ENCODE results near the gene PPP2R2C. TPM values are rescaled to one million over a fixed set of nuclear protein-coding genes. Genes with fewer than 3 reads are reported as not detected.

Gene PPP2R2C
- total RNA-seq, 4 donors from 2014 or later, result 0.47 to 4.6 (median 1.0) TPM

- ATAC-seq, result no peak
- TF ChIP-seq EP300 (IDR thresholded peaks at IDR 0.05) (no peak), POLR2AphosphoS5 (IDR thresholded peaks at IDR 0.05) (no peak), POLR2A (IDR thresholded peaks at IDR 0.05) (no peak), CTCF (IDR thresholded peaks at IDR 0.05) (no peak)
- no peaks in the 10 kb centered on the region for H3K36me3 ChIP-seq
- H3K27ac ChIP-seq, result no peak overlapping the region
- H3K27me3 ChIP-seq, result peaks cover 70% of the 10 kb centered on the region
- H3K4me1 ChIP-seq, result no peaks in the 10 kb centered on the region
- 73% methylated on average over 6 of the region's 11 CpGs; no CpG with 5 or more reads in 1 of the 2 donors for WGBS, 2 donors (ENCODE audit: low coverage in 1 of 2)
- H3K9me3 ChIP-seq, result no peaks in the 10 kb centered on the region
- H3K4me3 ChIP-seq, result no peak overlapping the region
Measured at GRCh38 chr4:6356076-6356560, 116.3 kb downstream of the PPP2R2C start.

GRCh38 chr4:6355052-6355451, 117.4 kb downstream of the PPP2R2C start:
- no peaks in the 10 kb centered on the region for H3K36me3 ChIP-seq
- H3K4me1 ChIP-seq, result no peaks in the 10 kb centered on the region
- no peak for TF ChIP-seq POLR2AphosphoS5 (IDR thresholded peaks at IDR 0.05)
- no peak for TF ChIP-seq EP300 (IDR thresholded peaks at IDR 0.05)
- TF ChIP-seq CTCF (IDR thresholded peaks at IDR 0.05), result no peak
- TF ChIP-seq POLR2A (IDR thresholded peaks at IDR 0.05), result no peak
- no peak for ATAC-seq
- 67% methylated on average over 1 of the region's 3 CpGs; no CpG with 5 or more reads in 1 of the 2 donors for WGBS, 2 donors (ENCODE audit: low coverage in 1 of 2)
- H3K27me3 ChIP-seq, result peaks cover 70% of the 10 kb centered on the region
- H3K4me3 ChIP-seq, result no peak overlapping the region
- no peak overlapping the region for H3K27ac ChIP-seq
- H3K9me3 ChIP-seq, result no peaks in the 10 kb centered on the region

GRCh38 chr4:6354626-6355025, 117.8 kb downstream of the PPP2R2C start:
- peaks cover 69% of the 10 kb centered on the region for H3K27me3 ChIP-seq

GRCh38 chr4:6354119-6354518, 118.3 kb downstream of the PPP2R2C start:
- no peak for TF ChIP-seq CTCF (IDR thresholded peaks at IDR 0.05)
- TF ChIP-seq EP300 (IDR thresholded peaks at IDR 0.05), result no peak
- no peak for TF ChIP-seq POLR2A (IDR thresholded peaks at IDR 0.05)
- no peak for TF ChIP-seq POLR2AphosphoS5 (IDR thresholded peaks at IDR 0.05)
- H3K27ac ChIP-seq, result no peak overlapping the region
- H3K9me3 ChIP-seq, result no peaks in the 10 kb centered on the region
- no peak overlapping the region for H3K4me3 ChIP-seq
- H3K4me1 ChIP-seq, result no peaks in the 10 kb centered on the region
- peaks cover 69% of the 10 kb centered on the region for H3K27me3 ChIP-seq
- ATAC-seq, result no peak
- WGBS, 2 donors (ENCODE audit: low coverage in 1 of 2), result 53 to 80% methylated on average over 2 to 4 of the region's 15 CpGs
- no peaks in the 10 kb centered on the region for H3K36me3 ChIP-seq

More at GRCh38 chr4:6354626-6355025, 117.8 kb downstream of the PPP2R2C start:
- Histone ChIP-seq H3K36me3 (no peaks in the 10 kb centered on the region), H3K4me3 (no peak overlapping the region), H3K4me1 (no peaks in the 10 kb centered on the region), H3K9me3 (no peaks in the 10 kb centered on the region), H3K27ac (no peak overlapping the region)
- no peak for ATAC-seq
- 53% methylated on average over 4 of the region's 8 CpGs; no CpG with 5 or more reads in 1 of the 2 donors for WGBS, 2 donors (ENCODE audit: low coverage in 1 of 2)
- TF ChIP-seq EP300 (IDR thresholded peaks at IDR 0.05), result no peak
- TF ChIP-seq POLR2A (IDR thresholded peaks at IDR 0.05), result no peak
- TF ChIP-seq CTCF (IDR thresholded peaks at IDR 0.05), result no peak
- no peak for TF ChIP-seq POLR2AphosphoS5 (IDR thresholded peaks at IDR 0.05)

- TF ChIP-seq EP300 (IDR thresholded peaks at IDR 0.05) (no peak), CTCF (IDR thresholded peaks at IDR 0.05) (no peak), POLR2AphosphoS5 (IDR thresholded peaks at IDR 0.05) (no peak), POLR2A (IDR thresholded peaks at IDR 0.05) (no peak)
- no peak overlapping the region for H3K27ac ChIP-seq
- WGBS, 2 donors (ENCODE audit: low coverage in 1 of 2), result 65 to 74% methylated on average over 7 to 8 of the region's 13 CpGs
- no peaks in the 10 kb centered on the region for H3K36me3 ChIP-seq
- H3K4me1 ChIP-seq, result no peaks in the 10 kb centered on the region
- H3K27me3 ChIP-seq, result peaks cover 81% of the 10 kb centered on the region
- no peaks in the 10 kb centered on the region for H3K9me3 ChIP-seq
- ATAC-seq, result no peak
- H3K4me3 ChIP-seq, result no peak overlapping the region
Measured at GRCh38 chr4:6352031-6352692, 120.3 kb downstream of the PPP2R2C start.
